Measurements from ENCODE around the gene ESD. TPM values are rescaled to one million over a fixed set of nuclear protein-coding genes. Genes with fewer than 3 reads are reported as not detected.

ESD gene
- total and polyA plus RNA-seq, 2 donors (not counting 3 experiments of a cell fraction or from before 2014, with no cell fraction given): 45.3 to 81.1 TPM

DNA sequence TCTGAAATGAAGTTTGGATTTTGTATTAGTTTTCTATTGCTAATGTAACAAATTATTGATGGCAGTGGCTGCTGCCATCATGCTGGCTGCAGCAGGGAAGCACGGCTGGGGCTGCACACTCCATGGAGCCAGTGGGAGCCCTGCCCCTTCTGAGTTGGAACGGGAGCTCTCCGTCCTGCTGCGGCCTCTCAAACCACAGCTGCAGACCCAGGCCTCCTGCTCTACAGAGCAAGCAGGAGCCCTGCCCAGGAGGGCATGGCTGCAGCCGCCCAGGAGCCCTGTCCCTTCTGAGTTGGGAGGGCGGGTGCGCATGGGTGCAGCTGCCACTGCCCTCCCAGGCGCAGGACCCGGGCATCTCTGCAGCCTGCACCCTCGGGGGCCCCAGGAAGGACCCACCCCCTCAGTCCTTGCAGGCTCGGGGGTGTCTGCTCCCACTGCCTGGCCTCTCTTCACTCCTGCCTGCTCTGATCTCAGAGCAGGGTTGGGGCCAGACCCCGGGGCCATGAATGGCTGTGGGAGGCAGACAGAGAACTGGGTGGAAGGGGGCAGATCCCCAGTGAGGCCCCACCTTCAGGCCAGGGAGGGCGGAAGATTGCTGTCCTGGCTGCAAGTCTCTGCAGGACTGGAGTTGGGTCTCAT is 21.0 kb upstream of the ESD start:
- Histone ChIP-seq H3K9me3 (replicated peaks; ENCODE audit: control insufficient read depth, insufficient read depth, low read length) (no peaks in the 10 kb centered on the region), H3K36me3 (ENCODE audit: control insufficient read depth in 2 of 2, extremely low read depth in 1 of 2, insufficient read depth in 2 of 2, low read length in 2 of 2) (no peaks in the 10 kb centered on the region), H3K79me2 (ENCODE audit: control insufficient read depth, insufficient read depth, low read length) (no peaks in the 10 kb centered on the region), H3K4me1 (ENCODE audit: control insufficient read depth, extremely low read depth, insufficient read depth, low read length) (no peaks in the 10 kb centered on the region), H3K27ac (ENCODE audit: insufficient read depth, low read depth, low read length) (no peak overlapping the region), H3K4me2 (ENCODE audit: insufficient read depth, low read length) (no peak overlapping the region), H2AFZ (ENCODE audit: low read depth, low read length) (no peak overlapping the region), H3K9me1 (replicated peaks; ENCODE audit: control insufficient read depth, extremely low read depth, insufficient read depth, low read length) (no peaks in the 10 kb centered on the region), H3K4me3 (replicated peaks in 1 of 3; ENCODE audit: insufficient read depth in 1 of 3, low read depth in 1 of 3, low read length in 3 of 3) (no peak overlapping the region), H3K27me3 (ENCODE audit: control insufficient read depth in 2 of 2, insufficient read depth in 2 of 2, low read length in 2 of 2) (peaks cover 0 to 6% of the 10 kb centered on the region in 2 experiments), H3K9ac (replicated peaks; ENCODE audit: extremely low read depth, insufficient read depth, low read length) (no peak overlapping the region), H4K20me1 (replicated peaks; ENCODE audit: control insufficient read depth, extremely low read depth, insufficient read depth, low read length) (no peaks in the 10 kb centered on the region)
- dilution Hi-C loops (cut with MboI; ENCODE audit: extremely low pct_ligation_motif_present, low sequenced_read_pairs): no loop called here
- CTCF ChIA-PET: interaction anchor here (1.1 kb wide), 1 partner anchor 13 kb away, joined by 4 read pairs; no protein-coding TSS in a partner anchor
- FAIRE-seq (no peak), DNase-seq (ENCODE audit: low read depth, low spot score) (no peak)
- POLR2A ChIA-PET: no interaction called here
- no TSS peak for BruUV-seq (replicated peaks)
- intact Hi-C loops (cut with micrococcal nuclease): no loop called here
- no peak for TF ChIP-seq POLR2AphosphoS5 (IDR thresholded peaks at IDR 0.05; ENCODE audit: insufficient read depth, low read depth, low read length)
- TF ChIP-seq GATA2 (IDR thresholded peaks at IDR 0.05; ENCODE audit: insufficient read depth, insufficient read length, low read depth, low read length): no peak
- TF ChIP-seq FOS (IDR thresholded peaks at IDR 0.05; ENCODE audit: borderline replicate concordance, insufficient read depth, low read length): no peak
- TF ChIP-seq MYC (IDR thresholded peaks at IDR 0.05; ENCODE audit: low read depth, low read length): no peak
- TF ChIP-seq, protein P1, sequence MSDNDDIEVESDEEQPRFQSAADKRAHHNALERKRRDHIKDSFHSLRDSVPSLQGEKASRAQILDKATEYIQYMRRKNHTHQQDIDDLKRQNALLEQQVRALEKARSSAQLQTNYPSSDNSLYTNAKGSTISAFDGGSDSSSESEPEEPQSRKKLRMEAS (IDR thresholded peaks at IDR 0.05; ENCODE audit: insufficient read depth, insufficient read length): no peak
- TF ChIP-seq EZH2 (IDR thresholded peaks at IDR 0.05; ENCODE audit: borderline replicate concordance, low read depth, low read length, severe bottlenecking): no peak
- no peak for TF ChIP-seq CTCF (IDR thresholded peaks at IDR 0.05; ENCODE audit: extremely low read depth in 1 of 2, insufficient read depth in 1 of 2, low read depth in 1 of 2, low read length in 2 of 2)
- TF ChIP-seq POLR2A (IDR thresholded peaks at IDR 0.05; ENCODE audit: low read depth, low read length): no peak
- TF ChIP-seq JUN (IDR thresholded peaks at IDR 0.05; ENCODE audit: borderline replicate concordance, insufficient read depth, insufficient read length, low read depth): no peak

Data from endothelial cell of umbilical vein (primary cell).